Right lobe of liver (tissue), 6 donors: ENCODE results near the gene PARVB. TPM values are rescaled to one million over a fixed set of nuclear protein-coding genes. Genes with fewer than 3 reads are reported as not detected.

Experiments used
- ATAC-seq, 4 donors: fragments of 200-7000 bp; cut with Tn5 transposase; one replicate each; pipeline ENCODE4 v1.9.1; 2020; ENCODE audit warnings: mild to moderate bottlenecking in 4 of 4, moderate library complexity in 4 of 4
- DNase-seq, 3 donors: peaks; one replicate each; pipeline ENCODE4 v3.0.0-alpha.2; 2020
- H3K27ac ChIP-seq, 3 donors: fragments of 200-600 bp; one replicate each; pipeline ENCODE4 v1.8.0; 2022
- H3K27me3 ChIP-seq, 2 donors: fragments of 200-600 bp; one replicate each; pipeline ENCODE4 v1.8.0; 2022
- H3K36me3 ChIP-seq, 4 donors: fragments of 200-600 bp; sonication (generic) in 1 of 4; one replicate each; pipeline versions ENCODE4 v1.5.1 to v1.8.0; 2017 to 2022; ENCODE audit warnings: control low read depth in 1 of 4
- H3K4me1 ChIP-seq, 4 donors: fragments of 200-600 bp; sonication (generic) in 1 of 4; one replicate each; pipeline versions ENCODE4 v1.5.1 to v1.8.0; 2017 to 2022; ENCODE audit warnings: control low read depth in 1 of 4
- H3K4me3 ChIP-seq, 3 donors: fragments of 200-600 bp; one replicate each; pipeline ENCODE4 v1.8.0; 2022
- H3K9me3 ChIP-seq, 4 donors: fragments of 200-600 bp; sonication (generic) in 1 of 4; one replicate each; pipeline versions ENCODE4 v1.5.1 to v1.8.0; 2017 to 2022; ENCODE audit warnings: control low read depth in 1 of 4
- CTCF ChIP-seq, 4 donors: fragments of 200-600 bp in 3 of 4; fragments of 450-650 bp in 1 of 4; IDR thresholded peaks; one replicate each; pipeline versions ENCODE4 v1.5.1 to v1.8.0; 2016 to 2022; ENCODE audit warnings: antibody characterized with exemption in 4 of 4, mild to moderate bottlenecking in 2 of 4
- POLR2A ChIP-seq: fragments of 450-650 bp; IDR thresholded peaks from one replicate; pipeline ENCODE4 v1.6.1; 2017; ENCODE audit warnings: antibody characterized with exemption, mild to moderate bottlenecking
- WGBS: methylation state at CpG from one replicate; pipeline ENCODE4 v1.1.6; 2018; ENCODE audit warnings: low coverage, low lambda C conversion rate; ENCODE audit not compliant: insufficient coverage; ENCODE audit errors: missing lambda C conversion rate; 5-methylcytosine and 5-hydroxymethylcytosine counted together
- intact Hi-C, 2 donors: fragments of 100-400 bp; cut with DNase I; formaldehyde crosslinking; loops; one replicate each; pipeline versions ENCODE4 v1.11.2 to v1.14.1; 2022
- total RNA-seq, 6 experiments: library from RNA; depleted of rRNA in 2 of 6; stranded (reverse); fragments of >200 nt in 2 of 6; fragmentation: NEBNext Ultra II Directional in 3 of 6; extraction: Animal tissue kit (Norgen Biotek cat#: 25700) in 3 of 6; gene quantifications; one replicate each; pipeline versions ENCODE4 v1.1.0 to v1.2.4, GENCODE V29; 2016 to 2023
- donor health status: DM: no; HTN: yes; CAD: no.
- donor health status: DM: no; HTN: no; CAD: no.
- donor health status: DM: no; HTN: no; CAD: no.
- donor health status: DM: no; HTN: yes; CAD: no.
- donor health status: DM: no; HTN: yes; CAD: no.

PARVB gene
- total RNA-seq, 6 experiments from 2014 or later, result 14.2 to 21.3 (median 15.2) TPM

DNA sequence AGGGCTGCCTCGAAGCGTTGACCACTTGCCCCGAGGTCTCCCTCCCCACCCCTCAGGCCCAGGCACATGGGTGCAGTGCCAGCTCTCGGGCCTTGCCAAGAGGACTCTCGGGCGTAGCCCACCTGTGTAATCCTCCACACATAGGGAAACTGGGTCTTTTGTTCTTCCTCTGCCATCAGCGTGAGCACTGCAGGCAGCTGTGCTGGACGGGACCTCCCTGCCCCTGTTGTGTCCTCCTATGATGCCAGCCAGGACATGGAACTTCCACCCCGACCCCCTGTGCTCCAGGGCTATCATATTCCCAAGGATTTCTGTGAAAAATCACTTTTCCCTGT, 66.4 kb downstream of the PARVB start:
- H3K27ac ChIP-seq, result no peak overlapping the region
- no peaks in the 10 kb centered on the region for H3K27me3 ChIP-seq
- no peaks in the 10 kb centered on the region for H3K4me1 ChIP-seq
- no peaks in the 10 kb centered on the region for H3K9me3 ChIP-seq
- WGBS, result 72% methylated on average over 6 of the region's 9 CpGs
- intact Hi-C loops, result no loop called here
- DNase-seq (peak in 1 of 3 donors; percentile 25), ATAC-seq (no peak)
- no peak overlapping the region for H3K4me3 ChIP-seq
- no peak for TF ChIP-seq CTCF (IDR thresholded peaks at IDR 0.05)
- TF ChIP-seq POLR2A, result no peak
- no peaks in the 10 kb centered on the region for H3K36me3 ChIP-seq

GRCh38 chr22:44091021-44091721, 67.1 kb downstream of the PARVB start:
- intact Hi-C loops, result no loop called here
- peak in 1 of 3 donors; percentile 29 for DNase-seq
- Histone ChIP-seq H3K4me3 (no peak overlapping the region), H3K27me3 (no peaks in the 10 kb centered on the region), H3K36me3 (no peaks in the 10 kb centered on the region), H3K9me3 (no peaks in the 10 kb centered on the region), H3K27ac (no peak overlapping the region), H3K4me1 (no peaks in the 10 kb centered on the region)
- no peak for ATAC-seq
- TF ChIP-seq CTCF (IDR thresholded peaks at IDR 0.05) (no peak), POLR2A (no peak)
- WGBS, result 78% methylated on average over 12 of the region's 14 CpGs

- 89% methylated on average over 4 of the region's 10 CpGs for WGBS
- no peak overlapping the region for H3K27ac ChIP-seq
- TF ChIP-seq POLR2A (no peak), CTCF (IDR thresholded peaks at IDR 0.05) (no peak)
- H3K4me1 ChIP-seq, result no peaks in the 10 kb centered on the region
- H3K27me3 ChIP-seq, result no peaks in the 10 kb centered on the region
- no peak overlapping the region for H3K4me3 ChIP-seq
- DNase-seq (peak in 1 of 3 donors; percentile 15), ATAC-seq (no peak)
- H3K9me3 ChIP-seq, result no peaks in the 10 kb centered on the region
- H3K36me3 ChIP-seq, result no peaks in the 10 kb centered on the region
- intact Hi-C loops, result no loop called here
Observed at GRCh38 chr22:44091751-44092150, 67.6 kb downstream of the PARVB start.

GRCh38 chr22:44092636-44093220, 68.6 kb downstream of the PARVB start:
- Histone ChIP-seq H3K4me3 (no peak overlapping the region), H3K9me3 (no peaks in the 10 kb centered on the region), H3K36me3 (no peaks in the 10 kb centered on the region), H3K4me1 (no peaks in the 10 kb centered on the region), H3K27ac (no peak overlapping the region), H3K27me3 (no peaks in the 10 kb centered on the region)
- 83% methylated on average over 2 of the region's 8 CpGs for WGBS
- DNase-seq (peak in 1 of 3 donors; percentile 33), ATAC-seq (no peak)
- intact Hi-C loops, result no loop called here
- TF ChIP-seq POLR2A (no peak), CTCF (IDR thresholded peaks at IDR 0.05) (no peak)
